Testis (tissue), 2 donors: ENCODE measurements around the gene TNFRSF8.

Experiments
- CTCF ChIP-seq, 3 experiments: fragments of 450-650 bp in 2 of 3; fragments of 200-600 bp in 1 of 3; sonication (generic) in 1 of 3; IDR thresholded peaks; one replicate each; pipeline ENCODE4 v1.5.1; 2016 to 2019; ENCODE audit warnings: antibody characterized with exemption in 3 of 3, mild to moderate bottlenecking in 2 of 3, moderate library complexity in 1 of 3
- POLR2A ChIP-seq: fragments of 450-650 bp; IDR thresholded peaks from one replicate; pipeline ENCODE4 v1.6.1; 2017; ENCODE audit warnings: antibody characterized with exemption, mild to moderate bottlenecking, moderate library complexity

GRCh38 chr1:12164210-12164609 is 101.1 kb downstream of the TNFRSF8 start:
- TF ChIP-seq CTCF (IDR thresholded peaks at IDR 0.05) = no peak
- TF ChIP-seq POLR2A = no peak
